Cardiac fibroblast (primary cell): ENCODE data around the gene SLC25A19.

Source experiments
- DNase-seq, 2 donors: peaks; one replicate each; pipeline versions ENCODE4 v3.0.0 to v3.0.0-alpha.2; 2010; ENCODE audit warnings: low read depth in 2 of 2
- H3K4me3 ChIP-seq, 2 donors: replicated peaks in 1 of 2; 1 replicate in 1 of 2; 2 replicates in 1 of 2; pipeline ENCODE4 v1.5.1; 2011; ENCODE audit warnings: low read depth in 2 of 2, low read length in 2 of 2, mild to moderate bottlenecking in 2 of 2, moderate library complexity in 1 of 2
- TF ChIP-seq, protein P1 (sequence below): IDR thresholded peaks from one replicate; pipeline ENCODE4 v1.5.1; 2011; ENCODE audit warnings: low read depth, mild to moderate bottlenecking, low read length, inconsistent platforms

SLC25A19 gene

DNA sequence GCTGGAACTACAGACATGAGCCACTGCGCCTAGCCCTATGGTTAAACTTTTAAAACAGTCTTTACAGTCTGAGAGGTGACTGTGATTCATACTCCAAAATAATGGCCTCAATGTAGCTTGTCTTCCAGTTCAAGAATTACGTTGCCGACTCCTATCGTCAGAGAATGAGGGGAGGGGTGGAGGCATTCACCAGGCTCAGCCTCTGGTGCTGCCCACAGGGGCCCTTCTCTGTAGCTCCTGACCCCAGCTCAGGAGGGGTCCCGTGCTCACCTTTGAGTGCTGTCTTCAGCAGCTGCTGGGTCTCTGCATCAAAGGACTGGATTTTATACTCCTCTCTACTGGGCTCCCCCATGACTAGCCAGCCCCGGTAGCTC lies 19.4 kb downstream of the SLC25A19 start:
- TF ChIP-seq, protein P1, sequence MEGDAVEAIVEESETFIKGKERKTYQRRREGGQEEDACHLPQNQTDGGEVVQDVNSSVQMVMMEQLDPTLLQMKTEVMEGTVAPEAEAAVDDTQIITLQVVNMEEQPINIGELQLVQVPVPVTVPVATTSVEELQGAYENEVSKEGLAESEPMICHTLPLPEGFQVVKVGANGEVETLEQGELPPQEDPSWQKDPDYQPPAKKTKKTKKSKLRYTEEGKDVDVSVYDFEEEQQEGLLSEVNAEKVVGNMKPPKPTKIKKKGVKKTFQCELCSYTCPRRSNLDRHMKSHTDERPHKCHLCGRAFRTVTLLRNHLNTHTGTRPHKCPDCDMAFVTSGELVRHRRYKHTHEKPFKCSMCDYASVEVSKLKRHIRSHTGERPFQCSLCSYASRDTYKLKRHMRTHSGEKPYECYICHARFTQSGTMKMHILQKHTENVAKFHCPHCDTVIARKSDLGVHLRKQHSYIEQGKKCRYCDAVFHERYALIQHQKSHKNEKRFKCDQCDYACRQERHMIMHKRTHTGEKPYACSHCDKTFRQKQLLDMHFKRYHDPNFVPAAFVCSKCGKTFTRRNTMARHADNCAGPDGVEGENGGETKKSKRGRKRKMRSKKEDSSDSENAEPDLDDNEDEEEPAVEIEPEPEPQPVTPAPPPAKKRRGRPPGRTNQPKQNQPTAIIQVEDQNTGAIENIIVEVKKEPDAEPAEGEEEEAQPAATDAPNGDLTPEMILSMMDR: no peak
- peak in 1 of 2 donors; percentile 10 for DNase-seq

DNA sequence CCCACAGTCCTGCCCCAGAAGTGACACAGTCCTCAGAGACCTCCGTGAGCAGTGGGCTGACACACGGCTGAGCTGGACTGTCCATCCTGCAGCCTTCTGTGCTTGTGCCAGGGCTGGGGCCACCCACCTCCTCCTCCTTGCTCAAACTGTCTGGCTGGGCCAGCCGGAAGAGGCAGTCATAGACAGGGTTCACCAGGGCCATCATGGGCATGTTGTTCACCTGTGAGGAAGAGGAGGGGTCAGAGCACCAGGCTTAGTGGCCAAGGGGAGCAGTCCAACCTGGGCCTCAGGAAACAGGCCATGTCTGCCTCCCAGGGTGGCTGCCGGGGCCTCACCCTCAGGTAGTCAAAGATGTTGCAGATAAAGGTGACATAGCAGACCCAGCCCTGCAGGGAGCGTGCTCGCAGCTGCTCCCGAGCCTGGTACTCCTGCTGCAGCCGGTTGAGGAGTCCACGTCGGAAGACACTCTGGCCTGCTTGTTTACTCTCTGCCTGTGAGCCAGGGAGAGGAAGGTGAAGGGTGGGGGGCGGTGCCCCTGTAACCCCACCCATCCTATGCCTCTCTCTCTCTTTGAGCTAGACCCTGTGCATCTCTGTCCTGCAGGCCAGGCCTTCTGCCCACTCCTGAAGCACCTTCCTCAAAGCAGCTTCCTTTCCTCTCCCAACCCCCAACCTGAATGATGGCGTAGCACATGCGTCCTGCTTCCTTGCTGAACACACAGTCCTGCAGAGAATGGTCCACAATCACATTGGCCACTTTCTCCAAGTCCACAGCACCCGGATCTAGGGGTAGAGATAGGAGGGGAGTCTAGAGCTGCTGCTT lies 21.6 kb downstream of the SLC25A19 start:
- no peak overlapping the region for H3K4me3 ChIP-seq
- DNase-seq: no peak
- TF ChIP-seq, protein P1: no peak

More for the DNA sequence above, 19.4 kb downstream of the SLC25A19 start:
- peak overlapping the region; percentile 82 to 92 for H3K4me3 ChIP-seq

DNA sequence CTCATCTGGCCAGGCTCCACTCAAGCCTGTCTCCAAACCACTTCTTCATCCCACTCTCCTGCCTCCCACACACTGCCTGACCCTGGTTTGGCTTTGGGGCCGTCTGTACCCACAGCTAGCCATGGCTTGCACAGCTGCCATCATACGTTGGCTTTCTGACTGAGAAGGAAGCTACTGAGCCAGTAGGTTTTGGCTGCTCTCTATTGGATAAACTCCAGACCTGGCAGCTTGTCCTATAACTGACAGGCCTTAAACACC lies 22.2 kb downstream of the SLC25A19 start:
- no peak overlapping the region for H3K4me3 ChIP-seq
- DNase-seq: no peak
- TF ChIP-seq, protein P1: no peak

DNA sequence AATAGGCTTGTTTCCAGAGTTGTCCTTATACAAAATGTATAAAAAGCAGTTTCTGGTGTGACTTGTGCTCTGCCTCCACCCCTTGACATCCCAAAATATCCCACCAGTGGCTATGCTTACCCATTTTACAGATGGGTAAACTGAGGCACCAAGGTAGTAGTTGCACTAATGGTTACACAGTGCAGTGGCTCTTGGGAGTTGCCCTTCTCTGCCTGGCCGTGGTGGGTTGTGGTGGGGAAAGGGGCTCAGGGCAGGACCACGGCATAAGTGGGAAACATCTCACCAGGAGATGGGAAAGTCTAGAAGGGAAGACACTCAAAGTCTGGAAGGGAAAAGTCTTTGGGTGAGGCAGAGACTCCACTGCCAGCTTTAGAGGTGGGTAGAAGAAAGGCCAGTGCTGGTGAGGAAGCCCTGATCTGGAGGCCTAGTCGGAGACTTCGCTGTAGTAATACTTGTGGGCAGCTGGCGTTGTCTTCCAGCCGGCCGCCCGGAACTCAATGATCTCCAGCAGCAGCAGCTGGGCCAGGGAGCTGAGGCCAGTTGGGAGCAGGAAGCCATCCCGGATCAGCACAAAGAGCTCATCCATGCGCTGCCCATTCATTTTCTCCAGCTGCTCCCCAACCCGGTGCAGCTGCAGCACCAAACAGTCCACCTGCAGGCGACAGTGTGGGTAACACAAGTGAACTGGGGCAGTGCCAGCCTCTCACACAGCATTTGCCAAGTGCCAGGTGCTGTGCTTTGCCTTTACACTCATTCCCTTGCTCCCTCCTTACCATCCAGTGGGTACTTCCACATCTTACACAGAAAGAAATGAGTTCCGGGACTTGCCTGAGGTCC lies 22.7 kb downstream of the SLC25A19 start:
- TF ChIP-seq, protein P1: no peak
- no peak for DNase-seq
- H3K4me3 ChIP-seq: no peak overlapping the region

DNA sequence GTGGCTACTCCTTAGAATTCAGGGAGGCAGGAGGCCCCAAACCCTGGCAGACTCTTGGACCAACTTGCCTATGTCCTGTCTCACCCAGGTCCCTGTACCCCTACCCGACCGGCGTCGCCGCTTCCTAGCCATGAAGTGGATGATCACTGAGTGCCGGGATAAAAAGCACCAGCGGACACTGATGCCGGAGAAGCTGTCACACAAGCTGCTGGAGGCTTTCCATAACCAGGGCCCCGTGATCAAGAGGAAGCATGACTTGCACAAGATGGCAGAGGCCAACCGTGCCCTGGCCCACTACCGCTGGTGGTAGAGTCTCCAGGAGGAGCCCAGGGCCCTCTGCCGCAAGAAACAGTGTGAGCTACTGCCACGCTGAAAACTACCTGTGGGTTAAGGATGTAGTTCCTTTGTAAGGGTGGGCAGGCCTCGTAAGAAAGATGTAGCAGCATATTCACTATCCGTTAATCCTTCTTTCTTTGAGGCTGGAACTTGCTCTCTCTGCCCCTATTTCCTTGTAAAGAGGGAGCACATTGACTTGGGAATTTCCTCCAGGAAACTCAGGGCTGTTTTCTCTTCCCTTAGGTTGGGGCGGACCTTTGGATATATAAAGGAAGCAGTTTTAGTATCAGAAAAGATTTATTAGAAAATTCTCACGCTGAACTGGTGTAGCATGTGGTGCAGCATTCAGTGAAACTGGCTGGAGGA lies 23.5 kb downstream of the SLC25A19 start:
- no peak overlapping the region for H3K4me3 ChIP-seq
- DNase-seq: no peak
- TF ChIP-seq, protein P1: no peak

DNA sequence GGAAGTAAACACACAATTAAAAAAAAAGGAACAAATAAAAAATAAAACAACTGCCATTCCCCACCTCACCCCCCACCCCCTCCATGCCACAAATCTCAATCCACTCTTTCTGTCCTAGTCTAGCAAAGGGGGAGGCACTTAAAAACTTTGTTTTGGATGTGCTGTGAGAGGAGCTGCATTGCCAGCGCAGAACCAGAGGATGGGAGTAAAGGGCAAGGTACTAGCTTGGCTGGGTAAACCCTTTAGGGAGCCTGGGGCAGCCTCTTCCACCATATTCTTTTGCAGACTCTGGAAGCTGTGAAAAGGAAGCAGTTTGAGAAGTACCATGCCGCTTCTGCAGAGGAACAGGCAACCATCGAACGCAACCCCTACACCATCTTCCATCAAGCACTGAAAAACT lies 26.2 kb downstream of the SLC25A19 start:
- H3K4me3 ChIP-seq: no peak overlapping the region
- no peak for DNase-seq
- TF ChIP-seq, protein P1: no peak
